ENCODE measurements around the gene RHEB.

- TF ChIP-seq EZH2phosphoT487 (IDR thresholded peaks at IDR 0.05; ENCODE audit: low read depth) (no peak), CTCF (IDR thresholded peaks at IDR 0.05; ENCODE audit: low read depth, low read length) (no peak)
These were observed 24.5 kb upstream of the RHEB start for GRCh38 chr7:151544183-151544582.
